K562 (cell line): ENCODE data around the gene LMX1B.

ENCODE experiments used
- EWSR1 ChIP-seq: fragments of 450-650 bp; IDR thresholded peaks from 2 replicates; pipeline ENCODE4 v1.6.1; 2018; ENCODE audit warnings: borderline replicate concordance, mild to moderate bottlenecking, low read depth, moderate library complexity; ENCODE audit not compliant: partially characterized antibody
- GATA2 ChIP-seq: sonication (generic); formaldehyde crosslinking; IDR thresholded peaks from 2 replicates; pipeline ENCODE4 v1.4.0; 2020; ENCODE audit warnings: mild to moderate bottlenecking, missing genetic modification reagents
- SPI1 ChIP-seq: IDR thresholded peaks from 2 replicates; pipeline ENCODE4 v1.6.1; 2011; ENCODE audit warnings: low read depth, low read length, control low read depth, borderline replicate concordance
- SRF ChIP-seq, 2 experiments: fragments of 250-450, 450-650 bp in 1 of 2; sonication (Bioruptor Pico) in 1 of 2; sonication (generic) in 1 of 2; formaldehyde crosslinking; IDR thresholded peaks; 2 replicates each; pipeline versions ENCODE4 v1.5.0 to v1.5.1; 2020 to 2022; ENCODE audit warnings: mild to moderate bottlenecking in 1 of 2, missing genetic modification reagents in 1 of 2
- TAF1 ChIP-seq: IDR thresholded peaks from 2 replicates; pipeline ENCODE4 v1.6.1; 2011; ENCODE audit warnings: mild to moderate bottlenecking, low read length, moderate library complexity; ENCODE audit not compliant: insufficient read depth, control insufficient read depth, severe bottlenecking; ENCODE audit errors: extremely low read depth
- ZNF217 ChIP-seq: sonication (generic); formaldehyde crosslinking; IDR thresholded peaks from 2 replicates; pipeline ENCODE4 v1.8.0; 2022; ENCODE audit warnings: mild to moderate bottlenecking, missing genetic modification reagents
- ZNF785 ChIP-seq: fragments of 250-450 bp; sonication (Bioruptor Pico); IDR thresholded peaks from 2 replicates; pipeline ENCODE4 v1.4.0; 2020; ENCODE audit warnings: mild to moderate bottlenecking
- TF ChIP-seq, protein P1 (sequence below), 3 experiments: IDR thresholded peaks in 2 of 3; conservative IDR thresholded peaks in 1 of 3; 2 replicates each; pipeline ENCODE4 v1.5.1; 2011 to 2012; ENCODE audit warnings: low read length in 3 of 3, mild to moderate bottlenecking in 3 of 3, control low read depth in 2 of 3, improper control_type of control experiment in 1 of 3, inconsistent platforms in 1 of 3, low read depth in 1 of 3, mixed read lengths in 1 of 3, moderate library complexity in 1 of 3; ENCODE audit not compliant: insufficient read depth in 2 of 3
- TF ChIP-seq, protein P2 (sequence below): sonication (generic); formaldehyde crosslinking; IDR thresholded peaks from 2 replicates; pipeline ENCODE4 v1.8.0; 2022; ENCODE audit warnings: missing genetic modification reagents, mild to moderate bottlenecking, borderline replicate concordance
- TF ChIP-seq, protein P3 (sequence below): IDR thresholded peaks from 2 replicates; pipeline ENCODE4 v1.6.1; 2016; ENCODE audit warnings: missing genetic modification characterization, missing compliant biosample characterization

DNA sequence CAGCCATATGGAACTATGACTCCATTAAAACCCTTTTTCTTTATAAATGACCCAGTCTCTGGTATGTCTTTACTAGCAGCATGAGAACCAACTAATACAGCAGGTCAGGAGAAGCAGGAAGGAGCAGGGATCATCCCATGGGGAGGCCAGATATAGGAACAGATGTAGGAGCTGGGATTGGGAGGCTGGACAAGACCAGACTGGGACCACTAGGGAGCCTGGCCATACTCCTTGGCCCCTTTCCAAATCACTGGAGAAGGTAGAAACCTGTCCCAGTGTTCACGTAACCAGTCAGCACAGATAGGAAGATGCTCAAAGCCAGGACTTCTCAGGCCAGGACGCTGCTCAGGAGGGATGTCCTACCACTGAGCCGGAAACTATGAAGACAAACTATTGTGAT is 95.5 kb downstream of the LMX1B start:
- TF ChIP-seq GATA2 (CRISPR knock-in tag) (no peak), TAF1 (no peak), ZNF217 (no peak), EWSR1 (no peak), ZNF785 (CRISPR knock-in tag) (no peak), SPI1 (no peak), SRF (CRISPR knock-in tag; IDR thresholded peaks at IDR 0.05) (no peak)
- TF ChIP-seq, protein P1, sequence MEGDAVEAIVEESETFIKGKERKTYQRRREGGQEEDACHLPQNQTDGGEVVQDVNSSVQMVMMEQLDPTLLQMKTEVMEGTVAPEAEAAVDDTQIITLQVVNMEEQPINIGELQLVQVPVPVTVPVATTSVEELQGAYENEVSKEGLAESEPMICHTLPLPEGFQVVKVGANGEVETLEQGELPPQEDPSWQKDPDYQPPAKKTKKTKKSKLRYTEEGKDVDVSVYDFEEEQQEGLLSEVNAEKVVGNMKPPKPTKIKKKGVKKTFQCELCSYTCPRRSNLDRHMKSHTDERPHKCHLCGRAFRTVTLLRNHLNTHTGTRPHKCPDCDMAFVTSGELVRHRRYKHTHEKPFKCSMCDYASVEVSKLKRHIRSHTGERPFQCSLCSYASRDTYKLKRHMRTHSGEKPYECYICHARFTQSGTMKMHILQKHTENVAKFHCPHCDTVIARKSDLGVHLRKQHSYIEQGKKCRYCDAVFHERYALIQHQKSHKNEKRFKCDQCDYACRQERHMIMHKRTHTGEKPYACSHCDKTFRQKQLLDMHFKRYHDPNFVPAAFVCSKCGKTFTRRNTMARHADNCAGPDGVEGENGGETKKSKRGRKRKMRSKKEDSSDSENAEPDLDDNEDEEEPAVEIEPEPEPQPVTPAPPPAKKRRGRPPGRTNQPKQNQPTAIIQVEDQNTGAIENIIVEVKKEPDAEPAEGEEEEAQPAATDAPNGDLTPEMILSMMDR (IDR thresholded peaks at IDR 0.05 in 2 of 3, conservative IDR thresholded peaks at IDR 0.05 in 1 of 3; ENCODE audit: insufficient read depth in 2 of 3, low read depth in 1 of 3, low read length in 3 of 3), result no peak
- TF ChIP-seq, protein P2, sequence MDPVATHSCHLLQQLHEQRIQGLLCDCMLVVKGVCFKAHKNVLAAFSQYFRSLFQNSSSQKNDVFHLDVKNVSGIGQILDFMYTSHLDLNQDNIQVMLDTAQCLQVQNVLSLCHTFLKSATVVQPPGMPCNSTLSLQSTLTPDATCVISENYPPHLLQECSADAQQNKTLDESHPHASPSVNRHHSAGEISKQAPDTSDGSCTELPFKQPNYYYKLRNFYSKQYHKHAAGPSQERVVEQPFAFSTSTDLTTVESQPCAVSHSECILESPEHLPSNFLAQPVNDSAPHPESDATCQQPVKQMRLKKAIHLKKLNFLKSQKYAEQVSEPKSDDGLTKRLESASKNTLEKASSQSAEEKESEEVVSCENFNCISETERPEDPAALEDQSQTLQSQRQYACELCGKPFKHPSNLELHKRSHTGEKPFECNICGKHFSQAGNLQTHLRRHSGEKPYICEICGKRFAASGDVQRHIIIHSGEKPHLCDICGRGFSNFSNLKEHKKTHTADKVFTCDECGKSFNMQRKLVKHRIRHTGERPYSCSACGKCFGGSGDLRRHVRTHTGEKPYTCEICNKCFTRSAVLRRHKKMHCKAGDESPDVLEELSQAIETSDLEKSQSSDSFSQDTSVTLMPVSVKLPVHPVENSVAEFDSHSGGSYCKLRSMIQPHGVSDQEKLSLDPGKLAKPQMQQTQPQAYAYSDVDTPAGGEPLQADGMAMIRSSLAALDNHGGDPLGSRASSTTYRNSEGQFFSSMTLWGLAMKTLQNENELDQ (CRISPR knock-in tag), result no peak
- TF ChIP-seq, protein P3, sequence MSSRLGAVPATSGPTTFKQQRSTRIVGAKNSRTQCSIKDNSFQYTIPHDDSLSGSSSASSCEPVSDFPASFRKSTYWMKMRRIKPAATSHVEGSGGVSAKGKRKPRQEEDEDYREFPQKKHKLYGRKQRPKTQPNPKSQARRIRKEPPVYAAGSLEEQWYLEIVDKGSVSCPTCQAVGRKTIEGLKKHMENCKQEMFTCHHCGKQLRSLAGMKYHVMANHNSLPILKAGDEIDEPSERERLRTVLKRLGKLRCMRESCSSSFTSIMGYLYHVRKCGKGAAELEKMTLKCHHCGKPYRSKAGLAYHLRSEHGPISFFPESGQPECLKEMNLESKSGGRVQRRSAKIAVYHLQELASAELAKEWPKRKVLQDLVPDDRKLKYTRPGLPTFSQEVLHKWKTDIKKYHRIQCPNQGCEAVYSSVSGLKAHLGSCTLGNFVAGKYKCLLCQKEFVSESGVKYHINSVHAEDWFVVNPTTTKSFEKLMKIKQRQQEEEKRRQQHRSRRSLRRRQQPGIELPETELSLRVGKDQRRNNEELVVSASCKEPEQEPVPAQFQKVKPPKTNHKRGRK (tag), result no peak
